ENCODE measurements around the gene OR4E1.

OR4E1 gene, protein sequence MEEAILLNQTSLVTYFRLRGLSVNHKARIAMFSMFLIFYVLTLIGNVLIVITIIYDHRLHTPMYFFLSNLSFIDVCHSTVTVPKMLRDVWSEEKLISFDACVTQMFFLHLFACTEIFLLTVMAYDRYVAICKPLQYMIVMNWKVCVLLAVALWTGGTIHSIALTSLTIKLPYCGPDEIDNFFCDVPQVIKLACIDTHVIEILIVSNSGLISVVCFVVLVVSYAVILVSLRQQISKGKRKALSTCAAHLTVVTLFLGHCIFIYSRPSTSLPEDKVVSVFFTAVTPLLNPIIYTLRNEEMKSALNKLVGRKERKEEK

DNA sequence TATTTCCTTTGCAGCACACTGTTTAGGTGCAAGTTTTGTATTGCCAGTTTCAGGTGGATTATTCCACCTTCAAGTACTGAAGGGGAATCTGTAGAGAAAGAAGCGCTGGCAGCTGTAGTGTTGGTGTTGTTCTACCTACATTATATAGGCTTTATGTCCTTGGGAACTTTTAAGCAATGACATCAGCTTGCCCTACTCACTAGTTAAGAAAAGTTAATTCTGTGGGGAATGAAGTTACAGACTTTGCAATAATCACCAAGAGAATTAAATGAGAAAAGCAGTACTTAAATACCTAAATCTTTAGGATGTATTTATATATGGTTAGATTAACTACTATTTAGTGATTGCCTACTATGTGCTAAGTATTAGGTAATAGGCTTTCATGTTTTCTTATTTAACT is at the start of gene OR4E1:
Gene OR4E1, minus strand, starts transcription at position 101 of the 400 bp plus-strand sequence. CDS start 2,883 bp downstream, outside the sequence.
- no peak for DNase-seq (ENCODE audit: extremely low read depth, low read depth)
- TF ChIP-seq, protein P1, sequence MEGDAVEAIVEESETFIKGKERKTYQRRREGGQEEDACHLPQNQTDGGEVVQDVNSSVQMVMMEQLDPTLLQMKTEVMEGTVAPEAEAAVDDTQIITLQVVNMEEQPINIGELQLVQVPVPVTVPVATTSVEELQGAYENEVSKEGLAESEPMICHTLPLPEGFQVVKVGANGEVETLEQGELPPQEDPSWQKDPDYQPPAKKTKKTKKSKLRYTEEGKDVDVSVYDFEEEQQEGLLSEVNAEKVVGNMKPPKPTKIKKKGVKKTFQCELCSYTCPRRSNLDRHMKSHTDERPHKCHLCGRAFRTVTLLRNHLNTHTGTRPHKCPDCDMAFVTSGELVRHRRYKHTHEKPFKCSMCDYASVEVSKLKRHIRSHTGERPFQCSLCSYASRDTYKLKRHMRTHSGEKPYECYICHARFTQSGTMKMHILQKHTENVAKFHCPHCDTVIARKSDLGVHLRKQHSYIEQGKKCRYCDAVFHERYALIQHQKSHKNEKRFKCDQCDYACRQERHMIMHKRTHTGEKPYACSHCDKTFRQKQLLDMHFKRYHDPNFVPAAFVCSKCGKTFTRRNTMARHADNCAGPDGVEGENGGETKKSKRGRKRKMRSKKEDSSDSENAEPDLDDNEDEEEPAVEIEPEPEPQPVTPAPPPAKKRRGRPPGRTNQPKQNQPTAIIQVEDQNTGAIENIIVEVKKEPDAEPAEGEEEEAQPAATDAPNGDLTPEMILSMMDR (IDR thresholded peaks at IDR 0.05; ENCODE audit: low read depth, low read length, missing control alignments) = no peak
- H3K4me3 ChIP-seq (replicated peaks; ENCODE audit: low read depth, low read length) = no peak within 1 kb of the TSS

DNA sequence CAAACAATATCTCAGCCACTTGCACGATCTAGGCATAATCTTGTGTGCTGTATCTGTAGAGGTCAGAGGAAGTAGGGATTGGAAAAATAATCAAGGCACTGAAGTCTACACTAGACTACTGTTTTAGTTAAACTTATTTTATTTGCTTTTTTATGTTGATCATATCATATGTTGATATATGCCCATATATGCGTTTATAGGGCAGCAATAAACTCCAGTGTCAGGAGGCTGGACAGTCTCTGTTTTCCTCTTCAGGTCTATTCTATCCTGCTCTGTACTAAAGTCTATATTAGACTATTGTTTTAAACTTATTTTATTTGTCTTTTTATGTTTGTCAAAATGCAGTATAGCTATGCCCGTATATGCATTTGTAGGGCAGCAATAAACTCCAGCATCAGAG is 47.9 kb upstream of the OR4E1 start:
- TF ChIP-seq, protein P1 (IDR thresholded peaks at IDR 0.05; ENCODE audit: low read depth, low read length, missing control alignments) = no peak
- H3K4me3 ChIP-seq (replicated peaks; ENCODE audit: low read depth, low read length) = no peak overlapping the region

DNA sequence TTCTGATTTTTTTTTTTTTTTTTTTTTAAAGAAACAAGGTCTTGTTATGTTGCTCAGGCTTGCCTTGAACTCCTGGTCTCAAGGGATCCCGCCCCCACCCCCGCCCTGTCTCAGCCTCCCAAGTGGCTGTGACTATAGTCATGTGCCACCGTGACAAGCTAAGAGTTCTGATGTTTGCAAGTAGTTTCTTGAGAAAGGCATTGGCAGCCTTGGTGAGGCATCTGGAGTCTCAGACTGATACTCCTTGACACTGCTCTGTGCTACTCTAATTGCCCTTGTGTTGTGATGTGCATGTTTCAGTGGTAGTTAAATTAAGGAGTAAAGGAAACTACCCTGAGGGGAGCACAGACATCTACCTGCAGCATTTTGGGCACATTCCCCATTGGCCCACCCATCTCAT is 46.2 kb upstream of the OR4E1 start:
- no peak for DNase-seq (ENCODE audit: extremely low read depth, low read depth)
- TF ChIP-seq, protein P1 (IDR thresholded peaks at IDR 0.05; ENCODE audit: low read depth, low read length, missing control alignments) = no peak
- no peak overlapping the region for H3K4me3 ChIP-seq (replicated peaks; ENCODE audit: low read depth, low read length)

More for the DNA sequence above, 47.9 kb upstream of the OR4E1 start:
- no peak for DNase-seq (ENCODE audit: extremely low read depth, low read depth)

DNA sequence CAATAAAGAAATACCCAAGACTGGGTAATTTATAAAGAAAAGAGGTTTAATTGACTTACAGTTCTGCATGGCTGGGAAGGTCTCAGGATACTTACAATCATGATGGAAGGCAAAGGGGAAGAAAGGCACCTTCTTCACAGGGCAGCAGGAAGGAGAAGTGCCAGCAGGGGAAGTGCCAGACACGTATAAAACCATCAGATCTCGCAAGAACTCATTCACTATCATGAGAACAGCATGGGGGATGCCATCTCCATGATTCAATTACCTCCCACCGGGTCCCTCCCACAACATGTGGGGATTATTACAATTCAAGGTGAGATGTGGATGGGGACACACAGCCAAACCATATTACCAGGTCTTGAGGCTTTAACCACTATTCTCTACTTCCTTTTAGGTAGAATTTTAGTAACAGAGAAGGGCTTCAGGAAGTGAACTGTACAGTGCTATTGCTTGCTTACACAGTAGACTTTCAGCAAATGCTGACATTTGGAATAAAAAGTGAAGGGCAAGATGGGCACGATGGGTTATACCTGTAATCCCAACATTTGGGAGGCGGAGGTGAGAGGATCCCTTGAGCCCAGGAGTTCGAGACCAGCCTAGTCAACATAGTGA is 40.8 kb upstream of the OR4E1 start:
- no peak for DNase-seq (ENCODE audit: extremely low read depth, low read depth)
- H3K4me3 ChIP-seq (replicated peaks; ENCODE audit: low read depth, low read length) = no peak overlapping the region
- TF ChIP-seq, protein P1 (IDR thresholded peaks at IDR 0.05; ENCODE audit: low read depth, low read length, missing control alignments) = no peak

DNA sequence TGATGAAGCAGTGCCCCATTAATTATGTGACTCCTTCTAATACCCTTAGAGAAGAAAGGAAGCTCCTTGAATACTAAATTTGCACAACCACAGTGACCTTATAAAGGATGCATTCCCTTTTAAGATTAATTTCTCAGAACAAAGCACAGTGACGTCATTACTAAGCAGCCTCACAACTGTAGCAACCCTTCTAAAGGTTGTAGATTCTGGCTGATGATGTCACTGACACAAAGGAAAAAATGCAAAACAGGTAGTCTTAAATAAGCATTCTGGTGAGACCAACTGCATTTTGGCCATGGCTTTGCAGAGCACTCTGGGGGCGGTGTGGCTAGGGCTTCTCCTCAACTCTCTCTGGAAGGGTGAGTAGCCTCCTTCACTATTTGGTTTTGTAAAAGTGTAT is 38.4 kb upstream of the OR4E1 start:
- TF ChIP-seq, protein P1 (IDR thresholded peaks at IDR 0.05; ENCODE audit: low read depth, low read length, missing control alignments) = no peak
- H3K4me3 ChIP-seq (replicated peaks; ENCODE audit: low read depth, low read length) = no peak overlapping the region
- no peak for DNase-seq (ENCODE audit: extremely low read depth, low read depth)

DNA sequence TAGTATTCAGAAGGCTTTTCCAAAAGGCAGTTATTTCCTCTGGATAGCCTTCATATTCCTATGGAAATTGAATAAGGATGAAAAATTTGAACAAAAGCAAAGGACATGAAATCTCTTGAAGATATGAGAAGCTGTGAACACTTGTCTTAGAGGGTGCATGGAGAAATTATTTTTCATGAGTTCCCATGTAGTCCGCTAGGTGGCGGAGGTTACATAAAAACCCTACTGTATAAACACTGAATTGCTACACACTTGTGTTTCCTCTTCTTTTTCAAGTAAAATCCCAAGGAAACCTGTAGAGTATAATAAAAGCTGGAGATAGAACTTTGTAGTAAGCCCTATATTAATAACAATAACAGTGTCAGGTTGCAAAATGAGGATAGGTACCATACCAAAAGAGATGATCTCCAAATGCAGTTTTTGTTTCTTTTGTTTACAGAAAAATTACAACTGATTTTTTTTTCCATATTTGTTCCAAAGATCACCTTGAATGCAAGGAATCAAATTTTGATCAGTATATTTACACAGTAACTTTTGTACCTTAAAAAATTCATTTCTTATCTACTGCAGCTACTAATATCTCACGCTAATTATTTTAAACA is 37.8 kb upstream of the OR4E1 start:
- TF ChIP-seq, protein P1 (IDR thresholded peaks at IDR 0.05; ENCODE audit: low read depth, low read length, missing control alignments) = peak; percentile 66
- no peak overlapping the region for H3K4me3 ChIP-seq (replicated peaks; ENCODE audit: low read depth, low read length)

More for the DNA sequence above, 37.8 kb upstream of the OR4E1 start:
- peak; percentile 11 for DNase-seq (ENCODE audit: extremely low read depth, low read depth)
